IgD-negative memory B cell (primary cell): ENCODE results near the gene SLC25A27. TPM values are rescaled to one million over a fixed set of nuclear protein-coding genes. Genes with fewer than 3 reads are reported as not detected.

Source experiments
- H3K27ac Mint-ChIP-seq, 3 donors: one replicate each; pipeline ENCODE4 v1.8.0; 2020 to 2022; ENCODE audit warnings: mild to moderate bottlenecking in 3 of 3, mixed read lengths in 3 of 3, moderate library complexity in 1 of 3
- H3K27me3 Mint-ChIP-seq: one replicate; pipeline ENCODE4 v1.8.0; 2021; ENCODE audit warnings: mixed read lengths
- H3K36me3 Mint-ChIP-seq: one replicate; pipeline ENCODE4 v1.8.0; 2020; ENCODE audit warnings: mild to moderate bottlenecking, mixed read lengths
- H3K4me1 Mint-ChIP-seq, 3 donors: one replicate each; pipeline ENCODE4 v1.8.0; 2020 to 2022; ENCODE audit warnings: mixed read lengths in 3 of 3, mild to moderate bottlenecking in 1 of 3
- H3K4me3 Mint-ChIP-seq, 4 donors: one replicate each; pipeline ENCODE4 v1.8.0; 2020 to 2022; ENCODE audit warnings: mild to moderate bottlenecking in 4 of 4, mixed read lengths in 4 of 4, moderate library complexity in 3 of 4
- H3K9me3 Mint-ChIP-seq, 3 donors: one replicate each; pipeline ENCODE4 v1.8.0; 2020 to 2021; ENCODE audit warnings: mixed read lengths in 3 of 3, mild to moderate bottlenecking in 1 of 3
- polyA plus RNA-seq: library from polyadenylated mRNA; unstranded; fragments of 300-500 nt; fragmentation: Illumina TruSeq; gene quantifications from one replicate; pipeline ENCODE4 v1.2.3, GENCODE V29; 2021

Gene SLC25A27, protein sequence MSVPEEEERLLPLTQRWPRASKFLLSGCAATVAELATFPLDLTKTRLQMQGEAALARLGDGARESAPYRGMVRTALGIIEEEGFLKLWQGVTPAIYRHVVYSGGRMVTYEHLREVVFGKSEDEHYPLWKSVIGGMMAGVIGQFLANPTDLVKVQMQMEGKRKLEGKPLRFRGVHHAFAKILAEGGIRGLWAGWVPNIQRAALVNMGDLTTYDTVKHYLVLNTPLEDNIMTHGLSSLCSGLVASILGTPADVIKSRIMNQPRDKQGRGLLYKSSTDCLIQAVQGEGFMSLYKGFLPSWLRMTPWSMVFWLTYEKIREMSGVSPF
- not detected for polyA plus RNA-seq

DNA sequence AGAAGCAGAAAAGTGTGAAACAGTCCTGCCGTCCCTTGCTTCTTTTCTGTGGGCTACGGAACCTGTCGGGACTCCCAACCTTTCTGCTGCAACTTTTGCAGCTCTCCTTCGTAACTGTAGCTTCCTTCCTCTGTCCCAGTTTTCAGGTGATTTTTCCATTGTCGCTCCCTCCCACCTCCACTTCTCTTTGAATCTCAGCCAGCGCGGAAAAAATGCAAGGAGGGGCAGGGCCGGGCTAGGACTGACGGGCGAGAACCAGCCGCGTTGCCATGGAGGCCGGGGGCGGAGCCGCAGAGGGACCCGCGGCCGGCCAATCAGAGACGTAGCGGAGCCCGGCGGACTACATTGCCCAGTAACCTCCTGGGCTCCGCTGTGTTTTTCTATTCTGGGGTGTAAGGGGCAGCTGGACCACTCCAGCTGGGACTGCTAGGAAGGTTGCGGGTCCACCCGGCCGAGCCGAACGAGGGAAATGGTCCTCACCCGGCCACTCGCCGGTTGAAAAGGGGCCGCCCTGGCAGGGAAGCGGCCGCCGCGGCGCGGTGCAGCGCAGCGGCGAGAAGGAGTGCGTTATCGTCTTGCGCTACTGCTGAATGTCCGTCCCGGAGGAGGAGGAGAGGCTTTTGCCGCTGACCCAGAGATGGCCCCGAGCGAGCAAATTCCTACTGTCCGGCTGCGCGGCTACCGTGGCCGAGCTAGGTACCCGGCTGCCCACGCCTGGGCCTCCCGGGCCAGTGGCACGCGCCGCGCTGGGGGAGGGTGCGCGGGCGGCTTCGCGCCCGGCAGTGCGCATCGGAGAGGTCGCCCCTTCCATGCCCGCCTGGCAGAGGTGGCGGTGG, at the start of gene SLC25A27, which contains the start of gene CYP39A1:
TSS of gene SLC25A27 (plus strand) at position 373 of the 836 bp plus-strand sequence. CDS start at position 591, 218 bp downstream.
TSS of gene CYP39A1 (minus strand) at position 216 of the 836 bp plus-strand sequence. CDS start 236 bp downstream, outside the sequence.
- peak within 1 kb of the TSS; percentile 27 to 93 (median 76) for H3K27ac Mint-ChIP-seq
- H3K4me3 Mint-ChIP-seq, result peak within 1 kb of the TSS; percentile 84 to 93 (median 90)
- H3K36me3 Mint-ChIP-seq, result no peaks in the 10 kb centered on the region
- peaks cover 37% of the 10 kb centered on the region for H3K27me3 Mint-ChIP-seq
- peaks cover 8 to 13% (median 13%) of the 10 kb centered on the region in 3 donors for H3K4me1 Mint-ChIP-seq
- peaks cover 0 to 3% (median 2%) of the 10 kb centered on the region in 3 donors for H3K9me3 Mint-ChIP-seq

- peaks cover 4% of the 10 kb centered on the region for H3K27me3 Mint-ChIP-seq
- peaks cover 2% of the 10 kb centered on the region for H3K36me3 Mint-ChIP-seq
- peaks cover 0 to 2% (median 0%) of the 10 kb centered on the region in 3 donors for H3K9me3 Mint-ChIP-seq
- peak overlapping the region in 1 of 4 donors; percentile 73 for H3K4me3 Mint-ChIP-seq
- no peak overlapping the region for H3K27ac Mint-ChIP-seq
- H3K4me1 Mint-ChIP-seq, result peaks cover 0 to 2% (median 1%) of the 10 kb centered on the region in 3 donors
These were observed 47.5 kb upstream of the SLC25A27 start for GRCh38 chr6:46605091-46605797.

GRCh38 chr6:46606338-46606737, 46.4 kb upstream of the SLC25A27 start:
- Mint-ChIP-seq H3K4me1 (peaks cover 0 to 2% (median 1%) of the 10 kb centered on the region in 3 donors), H3K27me3 (no peaks in the 10 kb centered on the region), H3K36me3 (no peaks in the 10 kb centered on the region), H3K4me3 (no peak overlapping the region), H3K9me3 (no peaks in the 10 kb centered on the region), H3K27ac (no peak overlapping the region)

DNA sequence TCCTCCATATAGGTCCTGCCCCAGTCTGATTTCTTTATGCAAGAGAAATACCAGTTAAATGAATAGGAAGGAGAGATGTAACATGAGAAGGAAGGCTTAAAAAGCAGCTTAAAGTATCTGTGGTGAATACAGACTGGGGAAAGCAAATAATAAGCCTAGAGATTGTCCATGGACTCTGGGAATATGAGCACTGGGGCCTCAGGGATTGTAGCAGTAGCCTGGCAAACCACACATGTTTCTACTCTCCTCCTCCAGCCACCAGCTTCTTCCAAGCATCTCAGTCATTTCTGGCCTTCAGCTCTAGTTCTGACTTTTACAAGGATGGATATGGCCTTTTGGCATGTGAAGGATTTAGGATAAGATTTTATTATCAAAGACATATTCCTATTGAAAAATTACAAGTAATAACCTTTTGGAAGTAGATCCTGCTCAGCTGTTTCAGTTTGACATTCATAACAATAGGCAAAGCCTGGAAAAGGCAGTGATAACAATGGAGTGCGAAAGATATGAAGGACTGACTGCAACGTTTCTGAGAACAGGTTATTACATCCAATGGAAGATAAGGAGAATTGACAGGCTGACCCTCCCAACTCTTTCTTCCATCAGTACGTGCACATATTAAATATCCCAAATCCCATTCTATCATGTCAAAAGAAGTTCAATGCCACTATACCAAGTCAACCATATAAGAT, 41.8 kb upstream of the SLC25A27 start:
- Mint-ChIP-seq H3K36me3 (no peaks in the 10 kb centered on the region), H3K9me3 (no peaks in the 10 kb centered on the region), H3K4me1 (no peaks in the 10 kb centered on the region), H3K27ac (no peak overlapping the region), H3K4me3 (no peak overlapping the region), H3K27me3 (no peaks in the 10 kb centered on the region)

DNA sequence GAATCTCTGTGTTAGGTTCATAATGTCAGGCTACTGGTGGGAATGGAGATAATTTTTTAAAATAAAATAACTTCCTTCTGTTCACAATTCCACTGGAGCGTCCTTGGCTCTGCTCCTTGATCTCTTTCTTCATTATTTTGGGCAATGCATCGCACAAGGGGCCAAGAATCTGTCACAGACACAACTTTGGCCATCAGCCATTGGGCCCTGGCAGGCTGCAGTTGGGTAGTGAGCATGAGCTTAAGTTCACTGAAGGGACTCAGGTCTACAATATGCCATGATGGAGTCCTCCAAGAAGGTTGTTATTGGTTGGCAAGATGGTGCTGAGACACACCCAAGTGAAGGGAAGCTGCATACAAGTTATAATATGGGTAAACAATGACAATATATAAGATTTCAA, 40.1 kb upstream of the SLC25A27 start:
- Mint-ChIP-seq H3K27ac (no peak overlapping the region), H3K4me1 (no peaks in the 10 kb centered on the region), H3K4me3 (no peak overlapping the region), H3K36me3 (no peaks in the 10 kb centered on the region), H3K9me3 (no peaks in the 10 kb centered on the region), H3K27me3 (peaks cover 4% of the 10 kb centered on the region)

- Mint-ChIP-seq H3K4me3 (no peak overlapping the region), H3K27me3 (peaks cover 16% of the 10 kb centered on the region), H3K27ac (no peak overlapping the region), H3K9me3 (peaks cover 1 to 4% (median 3%) of the 10 kb centered on the region in 3 donors), H3K36me3 (no peaks in the 10 kb centered on the region), H3K4me1 (no peaks in the 10 kb centered on the region)
These were observed 34.0 kb upstream of the SLC25A27 start for GRCh38 chr6:46618726-46619125.

- Mint-ChIP-seq H3K27ac (no peak overlapping the region), H3K36me3 (peaks cover 3% of the 10 kb centered on the region), H3K4me3 (peak overlapping the region in 2 of 4 donors; percentile 65 to 73), H3K4me1 (peaks cover 3 to 11% (median 9%) of the 10 kb centered on the region in 3 donors), H3K9me3 (peaks cover 0 to 3% (median 1%) of the 10 kb centered on the region in 3 donors), H3K27me3 (peaks cover 16% of the 10 kb centered on the region)
These were observed 26.4 kb upstream of the SLC25A27 start for GRCh38 chr6:46626228-46626909.

GRCh38 chr6:46626976-46627375, 25.8 kb upstream of the SLC25A27 start:
- peak overlapping the region in 2 of 4 donors; percentile 25 to 83 for H3K4me3 Mint-ChIP-seq
- H3K4me1 Mint-ChIP-seq, result peaks cover 3 to 11% (median 9%) of the 10 kb centered on the region in 3 donors
- H3K27me3 Mint-ChIP-seq, result peaks cover 16% of the 10 kb centered on the region
- H3K27ac Mint-ChIP-seq, result no peak overlapping the region
- peaks cover 3% of the 10 kb centered on the region for H3K36me3 Mint-ChIP-seq
- peaks cover 0 to 3% (median 1%) of the 10 kb centered on the region in 3 donors for H3K9me3 Mint-ChIP-seq

DNA sequence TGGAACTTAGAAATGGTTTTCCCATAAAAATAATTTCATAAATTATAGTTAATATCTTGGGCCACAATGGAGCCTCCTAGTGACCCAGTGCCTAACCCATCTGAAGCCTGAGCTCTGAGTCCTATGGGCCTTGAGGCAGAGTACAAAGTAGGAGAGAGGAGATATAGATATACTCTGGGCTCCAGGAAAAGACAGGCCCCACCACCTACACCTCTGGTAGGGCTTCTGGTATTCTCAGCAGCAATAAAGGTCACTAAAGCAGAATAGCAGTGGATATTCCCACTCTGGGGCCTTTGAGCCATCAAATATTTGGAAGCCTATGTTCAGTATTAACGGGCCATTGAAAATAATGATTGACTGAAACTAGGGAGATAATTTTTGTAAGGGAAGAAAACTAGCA, 24.3 kb upstream of the SLC25A27 start:
- H3K9me3 Mint-ChIP-seq, result no peaks in the 10 kb centered on the region
- peaks cover 3% of the 10 kb centered on the region for H3K36me3 Mint-ChIP-seq
- H3K27me3 Mint-ChIP-seq, result peaks cover 11% of the 10 kb centered on the region
- H3K27ac Mint-ChIP-seq, result no peak overlapping the region
- H3K4me3 Mint-ChIP-seq, result no peak overlapping the region
- H3K4me1 Mint-ChIP-seq, result peaks cover 3 to 11% (median 9%) of the 10 kb centered on the region in 3 donors

GRCh38 chr6:46628976-46629375, 23.8 kb upstream of the SLC25A27 start:
- Mint-ChIP-seq H3K4me1 (peaks cover 3 to 11% (median 9%) of the 10 kb centered on the region in 3 donors), H3K36me3 (peaks cover 3% of the 10 kb centered on the region), H3K4me3 (no peak overlapping the region), H3K27me3 (peaks cover 8% of the 10 kb centered on the region), H3K27ac (no peak overlapping the region), H3K9me3 (no peaks in the 10 kb centered on the region)

DNA sequence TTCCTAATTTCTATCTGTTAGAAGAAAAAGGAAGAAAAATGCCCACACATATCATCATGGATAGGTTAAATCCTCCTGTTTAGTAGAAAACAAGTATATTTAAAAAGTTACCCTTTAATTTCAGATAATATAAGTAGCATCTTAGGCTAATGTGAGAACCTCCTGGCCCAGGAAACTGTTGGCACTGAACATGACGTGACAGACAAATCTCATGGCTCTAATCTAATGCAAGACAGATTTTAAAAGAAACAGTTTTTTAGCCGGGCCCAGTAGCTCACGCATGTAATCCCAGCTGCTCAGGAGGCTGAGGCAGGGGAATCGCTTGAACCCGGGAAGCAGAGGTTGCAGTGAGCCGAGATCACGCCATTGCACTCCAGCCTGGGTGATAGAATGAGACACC, 23.1 kb upstream of the SLC25A27 start:
- no peak overlapping the region for H3K27ac Mint-ChIP-seq
- peaks cover 8% of the 10 kb centered on the region for H3K27me3 Mint-ChIP-seq
- H3K4me1 Mint-ChIP-seq, result peaks cover 3 to 11% (median 9%) of the 10 kb centered on the region in 3 donors
- no peak overlapping the region for H3K4me3 Mint-ChIP-seq
- peaks cover 3% of the 10 kb centered on the region for H3K36me3 Mint-ChIP-seq
- H3K9me3 Mint-ChIP-seq, result no peaks in the 10 kb centered on the region

DNA sequence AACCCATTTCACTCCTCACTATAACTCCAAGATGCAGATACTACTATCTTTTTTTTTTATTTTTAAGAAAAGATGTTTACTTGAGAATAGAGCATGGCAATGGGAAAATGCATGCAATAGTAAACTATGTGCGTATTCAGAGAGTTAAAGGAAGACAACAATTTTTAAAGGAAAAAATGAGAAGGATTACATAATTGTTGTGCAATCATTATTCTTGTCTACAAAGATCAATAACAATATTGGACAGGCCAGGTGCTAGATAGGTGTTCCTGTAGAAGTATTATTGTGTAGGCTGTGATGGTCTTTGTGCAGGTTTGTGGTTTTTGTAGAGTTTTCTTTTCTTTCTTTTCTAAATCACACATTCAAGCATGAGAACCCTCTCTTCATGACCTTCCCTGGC, 20.7 kb upstream of the SLC25A27 start:
- Mint-ChIP-seq H3K36me3 (peaks cover 3% of the 10 kb centered on the region), H3K4me3 (no peak overlapping the region), H3K27me3 (peaks cover 13% of the 10 kb centered on the region), H3K27ac (no peak overlapping the region), H3K4me1 (peaks cover under 1 to 4% (median 1%) of the 10 kb centered on the region in 3 donors), H3K9me3 (no peaks in the 10 kb centered on the region)

GRCh38 chr6:46635462-46635861, 17.3 kb upstream of the SLC25A27 start:
- Mint-ChIP-seq H3K36me3 (no peaks in the 10 kb centered on the region), H3K4me1 (peaks cover 8 to 17% (median 14%) of the 10 kb centered on the region in 3 donors), H3K27me3 (peaks cover 31% of the 10 kb centered on the region), H3K4me3 (peak overlapping the region in 1 of 4 donors; percentile 44), H3K9me3 (no peaks in the 10 kb centered on the region), H3K27ac (no peak overlapping the region)

DNA sequence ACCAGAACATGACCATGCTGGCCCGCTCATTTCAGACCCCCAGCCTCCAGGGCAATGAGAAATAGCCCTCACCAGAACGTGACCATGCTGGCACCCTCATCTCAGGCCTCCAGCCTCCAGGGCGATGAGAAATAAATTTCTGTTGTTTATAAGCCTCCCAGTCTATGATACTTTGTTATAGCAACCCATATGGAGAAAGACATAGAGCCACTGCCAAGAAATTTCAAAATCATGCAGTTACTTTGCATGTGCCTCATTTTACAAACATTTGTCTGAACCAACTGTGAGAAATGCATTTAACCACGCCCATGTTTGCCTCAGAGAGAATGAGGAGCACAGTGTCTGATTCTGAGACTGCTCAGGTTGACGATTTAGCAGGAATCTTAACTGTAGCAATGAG, 15.6 kb upstream of the SLC25A27 start:
- no peak overlapping the region for H3K4me3 Mint-ChIP-seq
- no peaks in the 10 kb centered on the region for H3K36me3 Mint-ChIP-seq
- H3K4me1 Mint-ChIP-seq, result peaks cover 8 to 17% (median 14%) of the 10 kb centered on the region in 3 donors
- H3K27me3 Mint-ChIP-seq, result peaks cover 33% of the 10 kb centered on the region
- H3K9me3 Mint-ChIP-seq, result peaks cover 0 to 2% (median 0%) of the 10 kb centered on the region in 3 donors
- H3K27ac Mint-ChIP-seq, result no peak overlapping the region
